Dedifferentiated amniotic fluid mesenchymal stem cell (primary cell): ENCODE results near the gene CCDC71L.

ENCODE experiments used
- DNase-seq: peaks from one replicate; pipeline ENCODE4 v3.0.0-alpha.2; 2016; ENCODE audit errors: extremely low spot score

CCDC71L gene

GRCh38 chr7:106625678-106626301 lies 35.2 kb downstream of the CCDC71L start:
- no peak for DNase-seq

- peak; percentile 85 for DNase-seq
Observed at GRCh38 chr7:106623853-106624252, 37.1 kb downstream of the CCDC71L start.

- no peak for DNase-seq
Observed at GRCh38 chr7:106623315-106623660, 37.7 kb downstream of the CCDC71L start.

- DNase-seq, result no peak
Observed at GRCh38 chr7:106622654-106623314, 38.2 kb downstream of the CCDC71L start.

GRCh38 chr7:106621393-106622132 lies 39.4 kb downstream of the CCDC71L start:
- DNase-seq, result no peak

GRCh38 chr7:106620676-106621075 lies 40.3 kb downstream of the CCDC71L start:
- peak; percentile 41 for DNase-seq

- DNase-seq, result no peak
Observed at GRCh38 chr7:106620034-106620433, 40.9 kb downstream of the CCDC71L start.

- DNase-seq, result no peak
Observed at GRCh38 chr7:106619213-106619612, 41.7 kb downstream of the CCDC71L start.

GRCh38 chr7:106618480-106618879 lies 42.5 kb downstream of the CCDC71L start:
- peak; percentile 45 for DNase-seq

GRCh38 chr7:106617860-106618259 lies 43.1 kb downstream of the CCDC71L start:
- DNase-seq, result no peak

GRCh38 chr7:106616708-106617051 lies 44.3 kb downstream of the CCDC71L start:
- no peak for DNase-seq

- no peak for DNase-seq
Observed at GRCh38 chr7:106615808-106616707, 44.9 kb downstream of the CCDC71L start.

- no peak for DNase-seq
Observed at GRCh38 chr7:106614751-106615150, 46.2 kb downstream of the CCDC71L start.

- peak; percentile 67 for DNase-seq
Observed at GRCh38 chr7:106613848-106614560, 47.0 kb downstream of the CCDC71L start.

GRCh38 chr7:106613279-106613678 lies 47.7 kb downstream of the CCDC71L start:
- DNase-seq, result no peak

- DNase-seq, result no peak
Observed at GRCh38 chr7:106612432-106612831, 48.5 kb downstream of the CCDC71L start.

GRCh38 chr7:106611911-106612310 lies 49.0 kb downstream of the CCDC71L start:
- DNase-seq, result no peak

GRCh38 chr7:106610996-106611886 lies 49.7 kb downstream of the CCDC71L start:
- no peak for DNase-seq

GRCh38 chr7:106609416-106609815 lies 51.5 kb downstream of the CCDC71L start:
- DNase-seq, result peak; percentile 46

GRCh38 chr7:106608661-106609060 lies 52.3 kb downstream of the CCDC71L start:
- DNase-seq, result no peak
